HL-60 (cell line): ENCODE results near the gene ETFBKMT.

ENCODE experiments used
- POLR2AphosphoS5 ChIP-seq: IDR thresholded peaks from 2 replicates; pipeline ENCODE4 v1.6.1; 2012; ENCODE audit warnings: low read depth
- TF ChIP-seq, protein P1 (sequence below): IDR thresholded peaks from one replicate; pipeline ENCODE4 v1.5.1; 2011; ENCODE audit warnings: low read length, control low read depth, inconsistent platforms; ENCODE audit not compliant: insufficient read depth
- TF ChIP-seq, protein P2 (sequence below): IDR thresholded peaks from 2 replicates; pipeline ENCODE4 v1.6.1; 2012; ENCODE audit warnings: low read depth; ENCODE audit not compliant: insufficient replicate concordance

DNA sequence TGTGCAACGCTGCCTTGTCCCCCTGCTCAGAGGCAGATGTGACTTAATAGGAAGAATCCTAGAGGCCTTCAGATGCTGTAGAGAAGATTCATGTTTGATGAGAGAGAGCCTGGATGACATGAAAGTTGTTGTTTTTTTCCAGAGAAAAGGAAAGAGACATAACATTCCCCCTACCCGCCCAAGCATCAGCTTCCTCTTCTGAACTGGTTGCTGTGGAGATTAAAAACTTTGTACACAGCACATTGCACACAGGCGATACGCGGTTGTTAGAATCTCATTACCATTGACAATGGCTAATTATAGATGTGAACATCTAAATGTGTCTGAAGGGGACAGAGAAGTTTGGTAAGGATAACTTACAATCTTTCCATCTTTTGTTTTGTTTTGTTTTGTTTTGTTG is 13.6 kb upstream of the ETFBKMT start:
- TF ChIP-seq, protein P1, sequence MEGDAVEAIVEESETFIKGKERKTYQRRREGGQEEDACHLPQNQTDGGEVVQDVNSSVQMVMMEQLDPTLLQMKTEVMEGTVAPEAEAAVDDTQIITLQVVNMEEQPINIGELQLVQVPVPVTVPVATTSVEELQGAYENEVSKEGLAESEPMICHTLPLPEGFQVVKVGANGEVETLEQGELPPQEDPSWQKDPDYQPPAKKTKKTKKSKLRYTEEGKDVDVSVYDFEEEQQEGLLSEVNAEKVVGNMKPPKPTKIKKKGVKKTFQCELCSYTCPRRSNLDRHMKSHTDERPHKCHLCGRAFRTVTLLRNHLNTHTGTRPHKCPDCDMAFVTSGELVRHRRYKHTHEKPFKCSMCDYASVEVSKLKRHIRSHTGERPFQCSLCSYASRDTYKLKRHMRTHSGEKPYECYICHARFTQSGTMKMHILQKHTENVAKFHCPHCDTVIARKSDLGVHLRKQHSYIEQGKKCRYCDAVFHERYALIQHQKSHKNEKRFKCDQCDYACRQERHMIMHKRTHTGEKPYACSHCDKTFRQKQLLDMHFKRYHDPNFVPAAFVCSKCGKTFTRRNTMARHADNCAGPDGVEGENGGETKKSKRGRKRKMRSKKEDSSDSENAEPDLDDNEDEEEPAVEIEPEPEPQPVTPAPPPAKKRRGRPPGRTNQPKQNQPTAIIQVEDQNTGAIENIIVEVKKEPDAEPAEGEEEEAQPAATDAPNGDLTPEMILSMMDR = no peak
- TF ChIP-seq, protein P2, sequence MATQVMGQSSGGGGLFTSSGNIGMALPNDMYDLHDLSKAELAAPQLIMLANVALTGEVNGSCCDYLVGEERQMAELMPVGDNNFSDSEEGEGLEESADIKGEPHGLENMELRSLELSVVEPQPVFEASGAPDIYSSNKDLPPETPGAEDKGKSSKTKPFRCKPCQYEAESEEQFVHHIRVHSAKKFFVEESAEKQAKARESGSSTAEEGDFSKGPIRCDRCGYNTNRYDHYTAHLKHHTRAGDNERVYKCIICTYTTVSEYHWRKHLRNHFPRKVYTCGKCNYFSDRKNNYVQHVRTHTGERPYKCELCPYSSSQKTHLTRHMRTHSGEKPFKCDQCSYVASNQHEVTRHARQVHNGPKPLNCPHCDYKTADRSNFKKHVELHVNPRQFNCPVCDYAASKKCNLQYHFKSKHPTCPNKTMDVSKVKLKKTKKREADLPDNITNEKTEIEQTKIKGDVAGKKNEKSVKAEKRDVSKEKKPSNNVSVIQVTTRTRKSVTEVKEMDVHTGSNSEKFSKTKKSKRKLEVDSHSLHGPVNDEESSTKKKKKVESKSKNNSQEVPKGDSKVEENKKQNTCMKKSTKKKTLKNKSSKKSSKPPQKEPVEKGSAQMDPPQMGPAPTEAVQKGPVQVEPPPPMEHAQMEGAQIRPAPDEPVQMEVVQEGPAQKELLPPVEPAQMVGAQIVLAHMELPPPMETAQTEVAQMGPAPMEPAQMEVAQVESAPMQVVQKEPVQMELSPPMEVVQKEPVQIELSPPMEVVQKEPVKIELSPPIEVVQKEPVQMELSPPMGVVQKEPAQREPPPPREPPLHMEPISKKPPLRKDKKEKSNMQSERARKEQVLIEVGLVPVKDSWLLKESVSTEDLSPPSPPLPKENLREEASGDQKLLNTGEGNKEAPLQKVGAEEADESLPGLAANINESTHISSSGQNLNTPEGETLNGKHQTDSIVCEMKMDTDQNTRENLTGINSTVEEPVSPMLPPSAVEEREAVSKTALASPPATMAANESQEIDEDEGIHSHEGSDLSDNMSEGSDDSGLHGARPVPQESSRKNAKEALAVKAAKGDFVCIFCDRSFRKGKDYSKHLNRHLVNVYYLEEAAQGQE = no peak
- no peak for TF ChIP-seq POLR2AphosphoS5
